Spleen (tissue), 11 donors: ENCODE results near the gene DPH6. TPM values are rescaled to one million over a fixed set of nuclear protein-coding genes. Genes with fewer than 3 reads are reported as not detected.

Experiments
- DNase-seq: peaks from one replicate; pipeline ENCODE4 v3.0.0-alpha.2; 2020
- H3K27ac ChIP-seq, 8 donors: fragments of 200-600 bp; sonication (generic) in 7 of 8; 1 replicate in 4 of 8; 2 replicates in 4 of 8; pipeline versions ENCODE4 v1.5.0 to v1.8.0; 2016 to 2021; ENCODE audit warnings: inconsistent platforms in 4 of 8, mild to moderate bottlenecking in 4 of 8, moderate library complexity in 1 of 8
- H3K27me3 ChIP-seq, 7 donors: fragments of 200-600 bp; sonication (generic) in 6 of 7; replicated peaks in 1 of 7; 1 replicate in 4 of 7; 2 replicates in 3 of 7; pipeline versions ENCODE4 v1.5.0 to v1.8.0; 2016 to 2021; ENCODE audit warnings: inconsistent platforms in 3 of 7, mild to moderate bottlenecking in 1 of 7
- H3K36me3 ChIP-seq, 6 donors: fragments of 200-600 bp; sonication (generic) in 5 of 6; 1 replicate in 4 of 6; 2 replicates in 2 of 6; pipeline versions ENCODE4 v1.5.0 to v1.8.0; 2016 to 2021; ENCODE audit warnings: inconsistent platforms in 2 of 6
- H3K4me1 ChIP-seq, 6 donors: fragments of 200-600 bp; sonication (generic) in 5 of 6; 1 replicate in 3 of 6; 2 replicates in 3 of 6; pipeline versions ENCODE4 v1.5.0 to v1.8.0; 2016 to 2021; ENCODE audit warnings: inconsistent platforms in 3 of 6
- H3K4me3 ChIP-seq, 8 donors: fragments of 200-600 bp; sonication (generic) in 7 of 8; 1 replicate in 4 of 8; 2 replicates in 4 of 8; pipeline versions ENCODE4 v1.5.0 to v1.8.0; 2016 to 2021; ENCODE audit warnings: inconsistent platforms in 4 of 8, mild to moderate bottlenecking in 4 of 8, moderate library complexity in 2 of 8
- H3K9me3 ChIP-seq, 8 donors: fragments of 200-600 bp; sonication (generic) in 7 of 8; 1 replicate in 4 of 8; 2 replicates in 4 of 8; pipeline versions ENCODE4 v1.5.0 to v1.8.0; 2016 to 2021; ENCODE audit warnings: inconsistent platforms in 4 of 8
- CTCF ChIP-seq, 11 experiments: fragments of 200-600 bp in 7 of 11; fragments of 450-650 bp in 4 of 11; sonication (generic) in 4 of 11; IDR thresholded peaks in 8 of 11; conservative IDR thresholded peaks in 3 of 11; 1 replicate in 7 of 11; 2 replicates in 4 of 11; pipeline versions ENCODE4 v1.4.0 to v1.8.0; 2016 to 2021; ENCODE audit warnings: antibody characterized with exemption in 11 of 11, inconsistent platforms in 4 of 11, mild to moderate bottlenecking in 1 of 11
- POLR2A ChIP-seq, 3 donors: fragments of 450-650 bp; IDR thresholded peaks; one replicate each; pipeline ENCODE4 v1.5.1; 2017; ENCODE audit warnings: antibody characterized with exemption in 3 of 3, mild to moderate bottlenecking in 1 of 3
- POLR2AphosphoS5 ChIP-seq, 3 donors: sonication (generic); formaldehyde crosslinking; IDR thresholded peaks; one replicate each; pipeline ENCODE4 v1.5.1; 2017; ENCODE audit warnings: antibody characterized with exemption in 3 of 3
- WGBS, 5 donors: extraction: QIAGEN DNeasy Blood & Tissue Kit in 3 of 5; methylation state at CpG; one replicate each; pipeline versions ENCODE4 v1.1.5 to v1.1.7; 2013 to 2018; 5-methylcytosine and 5-hydroxymethylcytosine counted together
- intact Hi-C: fragments of 100-400 bp; cut with DNase I; formaldehyde crosslinking; loops from one replicate; pipeline ENCODE4 v1.15.0; 2023; ENCODE audit warnings: low total_unique reads
- polyA plus RNA-seq, 3 donors: library from polyadenylated mRNA; stranded (reverse); fragments of 200-250 nt; gene quantifications; one replicate each; pipeline ENCODE4 v1.2.1, GENCODE V29; 2013
- total RNA-seq, 7 donors: library from RNA; depleted of rRNA in 3 of 7; stranded (reverse); fragments of >200 nt in 3 of 7; fragmentation: NEBNext Ultra II Directional in 4 of 7; extraction: Animal tissue kit (Norgen Biotek cat#: 25700) in 4 of 7; gene quantifications; one replicate each; pipeline versions ENCODE4 v1.1.0 to v1.2.1, GENCODE V29; 2016 to 2021
- donor health status: healthy with polysubstance abuse.
- donor health status: DM: no; HTN: no; CAD: no; lungs with moderate emphysema.
- donor health status: DM: no; HTN: no; CAD: no.
- donor health status: Bipolar disorder and iron deficiency.
- donor health status: healthy.
- donor health status: DM: no; HTN: no; CAD: no.
- donor health status: DM: yes; HTN: yes; CAD: no.

Gene DPH6
- total and polyA plus RNA-seq, 10 donors, result 4.0 to 26.9 (median 15.2) TPM

GRCh38 chr15:35557544-35557943, 11.6 kb upstream of the DPH6 start:
- H3K36me3 ChIP-seq, result no peaks in the 10 kb centered on the region
- no peaks in the 10 kb centered on the region for H3K9me3 ChIP-seq
- H3K27me3 ChIP-seq, result no peaks in the 10 kb centered on the region
- DNase-seq, result no peak
- WGBS, 5 donors, result 88 to 96% (median 92%) methylated on average over 4 of the region's 4 CpGs
- intact Hi-C loops, result loop anchor here (10.0 kb wide), 1 partner anchor 117 kb away; no protein-coding TSS in a partner anchor
- no peak overlapping the region for H3K4me3 ChIP-seq
- no peak overlapping the region for H3K27ac ChIP-seq
- H3K4me1 ChIP-seq, result no peaks in the 10 kb centered on the region
- no peak for TF ChIP-seq POLR2A (IDR thresholded peaks at IDR 0.05)
- TF ChIP-seq POLR2AphosphoS5 (IDR thresholded peaks at IDR 0.05), result no peak
- TF ChIP-seq CTCF (IDR thresholded peaks at IDR 0.05 in 8 of 11, conservative IDR thresholded peaks at IDR 0.05 in 3 of 11), result no peak

- intact Hi-C loops, result loop anchor here (10.0 kb wide), 1 partner anchor 118 kb away; no protein-coding TSS in a partner anchor
- DNase-seq, result no peak
- 89 to 97% (median 95%) methylated on average over 4 of the region's 4 CpGs for WGBS, 5 donors
Measured at GRCh38 chr15:35557012-35557411, 11.0 kb upstream of the DPH6 start.

GRCh38 chr15:35555244-35555643, 9.3 kb upstream of the DPH6 start:
- H3K4me1 ChIP-seq, result no peaks in the 10 kb centered on the region
- no peak for DNase-seq
- H3K27ac ChIP-seq, result no peak overlapping the region
- intact Hi-C loops, result loop anchor here (10.0 kb wide), 1 partner anchor 120 kb away; no protein-coding TSS in a partner anchor
- no peaks in the 10 kb centered on the region for H3K27me3 ChIP-seq
- no peak for TF ChIP-seq POLR2AphosphoS5 (IDR thresholded peaks at IDR 0.05)
- TF ChIP-seq POLR2A (IDR thresholded peaks at IDR 0.05), result no peak
- TF ChIP-seq CTCF (IDR thresholded peaks at IDR 0.05 in 8 of 11, conservative IDR thresholded peaks at IDR 0.05 in 3 of 11), result no peak
- 82 to 90% (median 85%) methylated on average over 1 of the region's 1 CpG for WGBS, 5 donors
- H3K9me3 ChIP-seq, result no peaks in the 10 kb centered on the region
- H3K4me3 ChIP-seq, result no peak overlapping the region
- no peaks in the 10 kb centered on the region for H3K36me3 ChIP-seq

More at GRCh38 chr15:35557012-35557411, 11.0 kb upstream of the DPH6 start:
- Histone ChIP-seq H3K27me3 (no peaks in the 10 kb centered on the region), H3K4me1 (no peaks in the 10 kb centered on the region), H3K36me3 (no peaks in the 10 kb centered on the region), H3K27ac (no peak overlapping the region), H3K4me3 (no peak overlapping the region), H3K9me3 (no peaks in the 10 kb centered on the region)
- TF ChIP-seq POLR2A (IDR thresholded peaks at IDR 0.05) (no peak), CTCF (IDR thresholded peaks at IDR 0.05 in 8 of 11, conservative IDR thresholded peaks at IDR 0.05 in 3 of 11) (no peak), POLR2AphosphoS5 (IDR thresholded peaks at IDR 0.05) (no peak)

GRCh38 chr15:35550957-35551356, 5.0 kb upstream of the DPH6 start:
- no peak for TF ChIP-seq POLR2A (IDR thresholded peaks at IDR 0.05)
- no peak for TF ChIP-seq CTCF (IDR thresholded peaks at IDR 0.05 in 8 of 11, conservative IDR thresholded peaks at IDR 0.05 in 3 of 11)
- no peak for TF ChIP-seq POLR2AphosphoS5 (IDR thresholded peaks at IDR 0.05)
- H3K4me1 ChIP-seq, result peaks cover 0 to 16% (median 9%) of the 10 kb centered on the region in 6 donors
- H3K27me3 ChIP-seq, result no peaks in the 10 kb centered on the region
- 91 to 94% (median 94%) methylated on average over 5 of the region's 5 CpGs for WGBS, 5 donors
- DNase-seq, result no peak
- H3K27ac ChIP-seq, result no peak overlapping the region
- H3K9me3 ChIP-seq, result no peaks in the 10 kb centered on the region
- peaks cover 0 to 4% (median 0%) of the 10 kb centered on the region in 6 donors for H3K36me3 ChIP-seq
- no peak overlapping the region for H3K4me3 ChIP-seq
- intact Hi-C loops, result loop anchor here (10.0 kb wide), 1 partner anchor 124 kb away; no protein-coding TSS in a partner anchor
